ENCODE data around the gene PTPN23.
"Not testable (repeated sequence)": the region's sequence is repeated elsewhere in the genome, so short reads cannot be mapped to it uniquely, and the experiment has no call there.

PTPN23 gene

GRCh38 chr3:47441796-47442551 lies 61.2 kb downstream of the PTPN23 start:
- no peak for DNase-seq (ENCODE audit: low read depth)

DNA sequence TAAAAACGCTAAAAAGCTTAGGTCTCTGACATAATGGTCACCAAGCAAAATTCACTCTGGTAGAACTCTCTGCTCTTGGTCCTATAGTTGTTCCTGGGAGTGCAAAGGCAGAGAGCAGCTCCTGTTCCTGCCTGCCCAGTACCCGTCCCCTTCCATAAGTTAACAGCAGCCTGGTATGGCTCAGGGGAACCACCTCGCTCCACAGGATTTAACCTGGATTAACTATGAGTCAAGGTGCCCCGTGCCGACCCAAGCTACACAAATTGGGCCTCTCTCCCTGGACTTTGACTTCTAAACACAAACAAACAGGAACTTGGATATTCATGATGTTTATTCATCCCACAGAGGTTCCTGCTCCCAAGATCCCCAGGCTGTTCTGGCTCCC lies 62.8 kb downstream of the PTPN23 start:
- DNase-seq (ENCODE audit: low read depth) = no peak

DNA sequence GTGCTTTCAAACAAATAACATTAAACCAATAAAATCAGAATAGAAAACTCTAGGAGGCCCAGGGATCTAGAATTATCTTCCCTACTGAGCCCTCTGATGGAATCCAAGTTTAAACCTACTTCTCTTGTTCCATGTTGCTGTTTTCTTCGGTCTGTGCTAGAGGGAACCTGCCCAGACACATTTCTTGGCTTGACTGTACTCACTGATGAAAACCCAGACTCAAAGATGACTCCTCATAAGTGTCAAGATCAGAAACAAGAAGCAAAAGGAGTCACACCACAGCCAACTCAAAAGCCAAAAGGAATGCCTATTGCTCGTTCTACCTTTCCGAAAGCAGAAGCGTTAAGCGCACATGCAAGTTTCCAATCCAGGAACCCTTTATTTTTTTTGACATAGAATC lies 63.3 kb downstream of the PTPN23 start:
- no peak for DNase-seq (ENCODE audit: low read depth)

GRCh38 chr3:47452453-47453215 lies 71.8 kb downstream of the PTPN23 start:
- no peak for DNase-seq (ENCODE audit: low read depth)

GRCh38 chr3:47455806-47456452 lies 75.1 kb downstream of the PTPN23 start:
- no peak for DNase-seq (ENCODE audit: low read depth)

DNA sequence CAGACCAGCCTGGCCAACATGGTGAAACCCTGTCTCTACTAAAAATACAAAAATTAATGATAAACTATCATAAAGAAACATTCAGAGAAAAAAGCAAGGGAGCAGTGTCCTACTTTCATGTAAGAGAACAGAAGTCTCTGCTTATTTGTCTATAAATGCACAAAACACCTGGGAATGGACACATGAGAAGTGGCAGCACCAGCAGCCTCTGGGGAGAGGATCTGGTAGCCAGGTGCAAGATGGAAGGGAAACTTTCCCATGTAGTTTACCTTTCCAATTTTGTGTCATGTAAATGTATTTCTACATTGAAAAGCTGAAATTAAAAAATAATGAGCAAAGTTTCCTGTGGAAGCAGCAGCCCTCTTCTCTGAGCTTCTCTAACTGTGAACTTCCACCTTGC lies 76.2 kb downstream of the PTPN23 start:
- DNase-seq (ENCODE audit: low read depth) = no peak

GRCh38 chr3:47459534-47460085 lies 78.8 kb downstream of the PTPN23 start:
- not testable (repeated sequence) for DNase-seq (ENCODE audit: low read depth)

Measured in stimulated activated CD8-positive, alpha-beta memory T cell treated with anti-CD3 and anti-CD28 coated beads, Interleukin-15, amount 100 ng/mL, for 1 hour (primary cell).